ENCODE measurements around the gene BMP8B.
"Not testable (repeated sequence)": the region's sequence is repeated elsewhere in the genome, so short reads cannot be mapped to it uniquely, and the experiment has no call there.

Gene BMP8B

GRCh38 chr1:39763619-39764374, 24.9 kb downstream of the BMP8B start:
- intact Hi-C loops (cut with micrococcal nuclease); H3K27ac Mint-ChIP-seq; H3K4me3 Mint-ChIP-seq; H3K27me3 Mint-ChIP-seq; H3K4me1 Mint-ChIP-seq (ENCODE audit: low read depth); H3K9me3 Mint-ChIP-seq: not testable (repeated sequence)
- peaks cover 39% of the 10 kb centered on the region for H3K36me3 Mint-ChIP-seq (ENCODE audit: low read depth)

GRCh38 chr1:39762550-39763540, 25.8 kb downstream of the BMP8B start:
- H3K9me3 Mint-ChIP-seq: no peaks in the 10 kb centered on the region
- H3K27ac Mint-ChIP-seq: no peak overlapping the region
- H3K27me3 Mint-ChIP-seq: no peaks in the 10 kb centered on the region
- no peak overlapping the region for H3K4me3 Mint-ChIP-seq
- intact Hi-C loops (cut with micrococcal nuclease): no loop called here
- H3K4me1 Mint-ChIP-seq (ENCODE audit: low read depth): no peaks in the 10 kb centered on the region
- peaks cover 48% of the 10 kb centered on the region for H3K36me3 Mint-ChIP-seq (ENCODE audit: low read depth)

DNA sequence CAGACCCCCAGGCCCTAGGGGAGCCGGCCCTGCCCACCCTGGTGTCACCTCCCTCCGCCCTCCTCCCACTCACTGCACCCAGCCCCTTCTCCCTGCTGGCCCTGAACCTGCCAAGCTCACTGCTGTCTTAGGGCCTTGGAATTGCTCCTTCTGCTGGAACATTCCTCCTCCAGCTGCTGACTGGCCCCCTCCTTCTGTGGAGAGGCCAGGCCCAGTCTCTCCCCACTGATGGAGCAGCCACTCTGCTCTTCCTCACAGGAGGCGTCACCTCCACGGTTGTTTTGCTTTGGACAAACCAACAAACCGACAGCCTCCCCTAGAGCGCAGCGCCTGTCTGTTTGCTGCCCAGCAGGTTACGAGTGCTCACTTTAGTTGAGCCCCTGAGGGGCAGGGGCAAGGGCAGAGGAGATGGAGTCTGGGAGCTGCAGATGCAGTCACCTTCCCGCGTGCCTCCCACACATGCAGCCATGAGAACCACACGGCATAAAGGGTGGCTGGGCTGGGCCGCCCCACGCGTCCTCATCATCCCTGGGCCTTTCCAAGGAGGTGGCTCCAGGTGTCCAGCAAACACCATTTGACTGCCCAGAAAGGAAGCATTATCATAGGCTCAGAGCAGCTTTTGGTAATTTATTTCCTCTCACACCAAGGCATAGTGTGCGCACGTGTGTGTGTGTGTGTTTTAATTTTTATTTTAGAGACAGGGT, 27.0 kb downstream of the BMP8B start:
- Mint-ChIP-seq H3K9me3 (no peaks in the 10 kb centered on the region), H3K27me3 (no peaks in the 10 kb centered on the region), H3K4me3 (no peak overlapping the region), H3K4me1 (ENCODE audit: low read depth) (no peaks in the 10 kb centered on the region), H3K36me3 (ENCODE audit: low read depth) (peaks cover 57% of the 10 kb centered on the region), H3K27ac (no peak overlapping the region)
- intact Hi-C loops (cut with micrococcal nuclease): no loop called here

GRCh38 chr1:39761016-39761415, 27.6 kb downstream of the BMP8B start:
- Mint-ChIP-seq H3K36me3 (ENCODE audit: low read depth) (peaks cover 62% of the 10 kb centered on the region), H3K27ac (no peak overlapping the region), H3K9me3 (no peaks in the 10 kb centered on the region), H3K27me3 (no peaks in the 10 kb centered on the region), H3K4me1 (ENCODE audit: low read depth) (no peaks in the 10 kb centered on the region), H3K4me3 (no peak overlapping the region)
- intact Hi-C loops (cut with micrococcal nuclease): no loop called here

- Mint-ChIP-seq H3K4me1 (ENCODE audit: low read depth) (no peaks in the 10 kb centered on the region), H3K4me3 (no peak overlapping the region), H3K27me3 (no peaks in the 10 kb centered on the region), H3K27ac (no peak overlapping the region), H3K36me3 (ENCODE audit: low read depth) (peaks cover 69% of the 10 kb centered on the region), H3K9me3 (no peaks in the 10 kb centered on the region)
- intact Hi-C loops (cut with micrococcal nuclease): no loop called here
Observed at GRCh38 chr1:39760074-39761008, 28.3 kb downstream of the BMP8B start.

DNA sequence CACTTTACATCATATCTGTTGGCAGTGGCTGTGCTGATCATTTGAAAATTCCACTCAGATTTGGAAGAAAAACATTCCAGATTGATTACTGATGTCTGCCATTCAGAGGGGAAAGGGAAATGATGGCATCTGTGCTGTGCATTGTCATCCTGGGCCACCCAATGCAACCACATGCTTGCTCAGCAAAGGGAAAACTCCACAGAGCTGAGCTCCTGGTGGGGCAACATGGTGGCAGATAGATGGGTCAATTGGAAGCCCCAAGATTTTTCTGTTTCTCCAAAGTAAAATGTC, 29.3 kb downstream of the BMP8B start:
- Mint-ChIP-seq H3K9me3 (no peaks in the 10 kb centered on the region), H3K36me3 (ENCODE audit: low read depth) (peaks cover 79% of the 10 kb centered on the region), H3K27me3 (no peaks in the 10 kb centered on the region), H3K27ac (no peak overlapping the region), H3K4me1 (ENCODE audit: low read depth) (no peaks in the 10 kb centered on the region), H3K4me3 (no peak overlapping the region)
- intact Hi-C loops (cut with micrococcal nuclease): no loop called here

DNA sequence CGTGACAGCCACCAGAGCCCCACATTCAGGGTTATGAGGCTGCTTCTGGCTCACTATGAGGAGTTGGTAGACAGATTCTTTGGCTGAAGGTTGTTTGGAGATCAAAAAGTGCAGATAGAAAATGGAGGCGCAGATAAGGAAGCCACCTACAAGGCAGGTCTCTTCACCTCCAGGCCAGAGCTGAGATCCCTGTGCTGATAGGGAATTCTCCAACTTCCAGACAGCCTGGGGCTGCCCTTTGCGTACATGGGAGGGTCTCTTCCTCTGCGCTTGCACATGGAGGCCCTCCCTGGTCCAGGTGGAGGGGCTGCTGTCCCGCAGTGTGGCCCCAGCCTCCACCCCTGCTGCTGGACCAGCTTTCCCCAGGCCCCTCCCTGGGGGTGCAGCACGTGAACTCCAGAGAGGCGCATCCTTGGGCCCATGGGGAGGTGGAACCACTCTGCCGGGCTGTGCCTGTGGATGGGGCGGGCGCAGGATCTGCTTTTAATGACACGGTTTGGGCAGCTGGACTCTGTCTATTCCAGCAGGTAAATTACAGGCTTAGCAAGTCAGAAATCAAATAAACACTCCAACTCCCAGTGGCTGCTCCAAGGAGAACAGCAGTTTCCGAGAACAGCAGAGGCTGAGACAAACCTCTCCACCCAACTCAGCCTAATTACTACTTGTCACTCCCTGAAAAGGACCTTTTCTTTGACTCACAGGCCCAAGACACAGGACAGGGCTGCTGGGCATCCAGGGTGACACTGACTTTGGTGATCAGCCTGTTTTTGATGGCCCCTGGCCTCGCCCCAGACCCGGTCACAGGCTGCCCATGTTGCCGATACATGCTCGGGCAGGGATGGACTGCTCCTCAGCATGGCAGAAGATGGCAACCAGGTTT, 29.9 kb downstream of the BMP8B start:
- H3K36me3 Mint-ChIP-seq (ENCODE audit: low read depth): peaks cover 84% of the 10 kb centered on the region
- no peak overlapping the region for H3K27ac Mint-ChIP-seq
- intact Hi-C loops (cut with micrococcal nuclease): no loop called here
- H3K4me1 Mint-ChIP-seq (ENCODE audit: low read depth): no peaks in the 10 kb centered on the region
- no peaks in the 10 kb centered on the region for H3K9me3 Mint-ChIP-seq
- no peak overlapping the region for H3K4me3 Mint-ChIP-seq
- H3K27me3 Mint-ChIP-seq: no peaks in the 10 kb centered on the region

GRCh38 chr1:39757501-39757900, 31.2 kb downstream of the BMP8B start:
- intact Hi-C loops (cut with micrococcal nuclease): no loop called here
- Mint-ChIP-seq H3K27ac (no peak overlapping the region), H3K36me3 (ENCODE audit: low read depth) (peaks cover 91% of the 10 kb centered on the region), H3K4me1 (ENCODE audit: low read depth) (no peaks in the 10 kb centered on the region), H3K4me3 (no peak overlapping the region), H3K9me3 (no peaks in the 10 kb centered on the region), H3K27me3 (no peaks in the 10 kb centered on the region)

DNA sequence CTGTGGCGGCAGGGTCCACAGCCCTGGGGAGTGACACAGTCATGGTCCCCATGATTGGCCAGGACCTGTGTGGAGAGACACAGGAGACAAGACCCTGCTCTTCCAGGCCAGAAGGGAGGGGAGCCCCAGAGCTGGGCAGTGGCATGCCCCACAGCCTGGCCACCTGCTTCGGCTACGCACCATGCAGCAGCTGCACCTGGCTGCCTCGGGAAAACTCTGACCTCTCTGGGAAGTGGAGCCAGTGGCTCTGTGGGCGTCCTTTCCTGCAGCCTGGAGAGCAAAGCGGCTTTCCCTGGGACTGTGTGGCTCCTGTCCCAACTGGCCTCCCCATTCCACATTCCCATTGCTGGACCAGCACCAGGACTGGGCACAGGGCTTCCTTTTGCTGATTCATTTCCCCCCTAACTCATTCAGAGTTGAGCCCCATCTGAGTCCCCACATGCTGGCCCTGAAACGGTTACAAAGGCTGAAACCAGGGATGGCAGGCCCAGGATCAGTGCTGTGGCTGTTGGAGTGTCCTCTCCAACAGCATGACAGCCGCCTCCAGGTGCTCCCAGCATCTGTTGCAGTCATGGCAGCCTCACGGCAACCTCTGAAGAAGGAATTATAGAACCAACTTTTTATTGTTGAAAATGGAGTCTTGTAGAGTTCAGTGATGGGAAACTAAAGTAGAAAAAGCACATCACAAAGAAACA, 32.6 kb downstream of the BMP8B start:
- no peaks in the 10 kb centered on the region for H3K9me3 Mint-ChIP-seq
- H3K27ac Mint-ChIP-seq: no peak overlapping the region
- H3K4me3 Mint-ChIP-seq: no peak overlapping the region
- H3K4me1 Mint-ChIP-seq (ENCODE audit: low read depth): no peaks in the 10 kb centered on the region
- peaks cover 92% of the 10 kb centered on the region for H3K36me3 Mint-ChIP-seq (ENCODE audit: low read depth)
- H3K27me3 Mint-ChIP-seq: no peaks in the 10 kb centered on the region
- intact Hi-C loops (cut with micrococcal nuclease): no loop called here

- no peaks in the 10 kb centered on the region for H3K4me1 Mint-ChIP-seq (ENCODE audit: low read depth)
- intact Hi-C loops (cut with micrococcal nuclease): no loop called here
- H3K4me3 Mint-ChIP-seq: no peak overlapping the region
- H3K27ac Mint-ChIP-seq: no peak overlapping the region
- no peaks in the 10 kb centered on the region for H3K27me3 Mint-ChIP-seq
- peaks cover 95% of the 10 kb centered on the region for H3K36me3 Mint-ChIP-seq (ENCODE audit: low read depth)
- H3K9me3 Mint-ChIP-seq: no peaks in the 10 kb centered on the region
Observed at GRCh38 chr1:39754906-39755504, 33.7 kb downstream of the BMP8B start.

DNA sequence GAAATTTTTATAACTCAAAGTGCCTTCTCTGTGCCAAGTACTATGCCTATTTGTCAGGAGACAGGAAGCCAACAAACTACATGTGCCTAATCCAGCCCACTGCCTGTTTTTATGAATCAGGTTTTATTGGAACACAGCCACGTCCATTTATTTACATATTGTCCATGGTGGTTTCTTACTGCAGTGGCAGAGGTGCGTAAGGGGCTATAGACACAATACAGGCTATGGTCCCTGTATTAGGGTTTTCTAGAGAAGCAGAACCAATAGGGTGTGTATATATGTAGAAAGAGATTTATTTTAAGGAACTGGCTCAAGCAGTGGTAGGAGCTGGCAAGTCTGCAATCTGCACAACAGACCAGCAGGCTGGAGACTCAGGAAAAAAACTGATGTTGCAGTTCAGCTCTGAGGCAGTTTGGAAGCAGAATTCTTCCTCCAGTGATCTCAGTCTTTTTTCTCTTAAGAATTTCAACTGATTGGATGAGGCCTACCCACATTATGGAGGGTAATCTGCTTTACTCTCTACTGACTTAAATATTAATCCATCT, 34.6 kb downstream of the BMP8B start:
- no peaks in the 10 kb centered on the region for H3K27me3 Mint-ChIP-seq
- peaks cover 95% of the 10 kb centered on the region for H3K36me3 Mint-ChIP-seq (ENCODE audit: low read depth)
- H3K4me3 Mint-ChIP-seq: no peak overlapping the region
- H3K9me3 Mint-ChIP-seq: no peaks in the 10 kb centered on the region
- no peak overlapping the region for H3K27ac Mint-ChIP-seq
- H3K4me1 Mint-ChIP-seq (ENCODE audit: low read depth): no peaks in the 10 kb centered on the region
- intact Hi-C loops (cut with micrococcal nuclease): no loop called here

Measured in dendritic cell treated with granulocyte-macrophage colony-stimulating factor and Interleukin-4, amounts not matched to agents 40 ng/mL and 50 ng/mL, for 4 days (primary cell).